Esophagus squamous epithelium (tissue), 5 donors: ENCODE data around the gene CBFA2T3. TPM values are rescaled to one million over a fixed set of nuclear protein-coding genes. Genes with fewer than 3 reads are reported as not detected.

Source experiments
- DNase-seq: peaks from one replicate; lab custom pipeline; 2025; lab: John Stamatoyannopoulos, UW
- H3K27ac ChIP-seq, 4 donors: fragments of 200-600 bp; sonication (generic); one replicate each; pipeline ENCODE4 v1.5.1; 2016 to 2019; ENCODE audit warnings: mild to moderate bottlenecking in 1 of 4
- H3K27me3 ChIP-seq, 4 donors: fragments of 200-600 bp; sonication (generic); 1 replicate in 3 of 4; 2 replicates in 1 of 4; pipeline versions ENCODE4 v1.5.1 to v1.6.0; 2017 to 2021; ENCODE audit warnings: antibody characterized with exemption in 1 of 4
- H3K36me3 ChIP-seq, 3 donors: fragments of 200-600 bp; sonication (generic); one replicate each; pipeline ENCODE4 v1.5.1; 2016 to 2019
- H3K4me1 ChIP-seq, 3 donors: fragments of 200-600 bp; sonication (generic); one replicate each; pipeline ENCODE4 v1.5.1; 2017 to 2019
- H3K4me3 ChIP-seq, 4 donors: fragments of 200-600 bp; sonication (generic); 1 replicate in 3 of 4; 2 replicates in 1 of 4; pipeline ENCODE4 v1.5.1; 2016 to 2019; ENCODE audit warnings: mild to moderate bottlenecking in 2 of 4, moderate library complexity in 1 of 4
- H3K9me3 ChIP-seq, 3 donors: fragments of 200-600 bp; sonication (generic); one replicate each; pipeline ENCODE4 v1.5.1; 2016 to 2019
- CTCF ChIP-seq, 6 experiments: fragments of 450-650 bp in 4 of 6; fragments of 200-600 bp in 2 of 6; sonication (generic) in 2 of 6; IDR thresholded peaks; one replicate each; pipeline ENCODE4 v1.5.1; 2016 to 2019; ENCODE audit warnings: antibody characterized with exemption in 6 of 6, mild to moderate bottlenecking in 4 of 6, moderate library complexity in 4 of 6
- POLR2A ChIP-seq, 4 donors: fragments of 450-650 bp; IDR thresholded peaks; one replicate each; pipeline ENCODE4 v1.6.1; 2017; ENCODE audit warnings: antibody characterized with exemption in 4 of 4, mild to moderate bottlenecking in 4 of 4, moderate library complexity in 3 of 4
- WGBS, 2 donors: methylation state at CpG; one replicate each; pipeline ENCODE4 v1.1.5; 2018; 5-methylcytosine and 5-hydroxymethylcytosine counted together
- intact Hi-C: fragments of 100-400 bp; cut with DNase I; formaldehyde crosslinking; loops from one replicate; pipeline ENCODE4 v1.15.0; 2022
- total RNA-seq, 4 donors: library from RNA; depleted of rRNA; stranded (reverse); fragments of >200 nt; gene quantifications; one replicate each; pipeline ENCODE4 v1.1.0, GENCODE V29; 2016
- donor health status: DM: yes; HTN: yes; CAD: no.

Gene CBFA2T3
- total RNA-seq, 4 donors from 2014 or later, result 0.18 to 2.7 (median 1.4) TPM

GRCh38 chr16:88971371-88972097, 5.5 kb downstream of the CBFA2T3 start:
- H3K9me3 ChIP-seq, result no peaks in the 10 kb centered on the region
- no peaks in the 10 kb centered on the region for H3K36me3 ChIP-seq
- no peak for DNase-seq
- H3K27me3 ChIP-seq, result peaks cover 0 to 99% (median 0%) of the 10 kb centered on the region in 4 donors
- no peak overlapping the region for H3K4me3 ChIP-seq
- intact Hi-C loops, result no loop called here
- WGBS, 2 donors, result 84% methylated on average over 13 of the region's 29 CpGs; no CpG with 5 or more reads in 1 of the 2 donors
- peaks cover under 1 to 22% (median 9%) of the 10 kb centered on the region in 3 donors for H3K4me1 ChIP-seq
- H3K27ac ChIP-seq, result no peak overlapping the region
- TF ChIP-seq POLR2A (IDR thresholded peaks at IDR 0.05) (no peak), CTCF (IDR thresholded peaks at IDR 0.05) (no peak)

DNA sequence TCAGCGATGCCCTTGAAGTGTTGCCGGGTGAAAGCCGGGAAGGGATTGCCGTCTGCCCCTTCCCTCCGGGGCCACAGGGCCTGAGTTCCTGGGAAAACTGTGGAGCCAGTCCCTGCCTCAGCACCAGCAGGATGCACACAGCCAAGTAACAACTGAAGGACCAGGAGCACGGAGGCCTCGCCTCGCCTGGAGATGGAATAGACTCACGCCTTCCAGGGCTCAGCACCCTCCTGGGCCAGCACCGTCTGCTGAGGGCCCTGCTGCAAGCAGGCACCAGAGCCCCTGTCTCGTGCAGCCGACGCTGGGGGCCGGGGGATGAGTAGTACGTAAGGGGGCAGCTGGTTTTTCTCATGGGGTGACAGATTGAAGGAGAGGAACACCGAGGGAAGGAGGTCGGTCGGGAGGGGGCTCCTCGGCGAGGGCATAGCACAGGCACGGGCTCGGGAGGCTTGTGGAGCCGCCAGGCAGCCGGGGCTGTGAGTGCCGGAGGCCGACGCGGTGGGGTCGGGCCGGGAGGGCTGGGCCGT, 6.4 kb downstream of the CBFA2T3 start:
- Histone ChIP-seq H3K27ac (no peak overlapping the region), H3K36me3 (no peaks in the 10 kb centered on the region), H3K9me3 (no peaks in the 10 kb centered on the region), H3K27me3 (peaks cover 0 to 99% (median 0%) of the 10 kb centered on the region in 4 donors), H3K4me3 (no peak overlapping the region), H3K4me1 (peaks cover 0 to 16% (median 9%) of the 10 kb centered on the region in 3 donors)
- TF ChIP-seq CTCF (IDR thresholded peaks at IDR 0.05), result no peak
- 42 to 60% methylated on average over 11 to 15 of the region's 31 CpGs for WGBS, 2 donors
- DNase-seq, result no peak
- intact Hi-C loops, result no loop called here

DNA sequence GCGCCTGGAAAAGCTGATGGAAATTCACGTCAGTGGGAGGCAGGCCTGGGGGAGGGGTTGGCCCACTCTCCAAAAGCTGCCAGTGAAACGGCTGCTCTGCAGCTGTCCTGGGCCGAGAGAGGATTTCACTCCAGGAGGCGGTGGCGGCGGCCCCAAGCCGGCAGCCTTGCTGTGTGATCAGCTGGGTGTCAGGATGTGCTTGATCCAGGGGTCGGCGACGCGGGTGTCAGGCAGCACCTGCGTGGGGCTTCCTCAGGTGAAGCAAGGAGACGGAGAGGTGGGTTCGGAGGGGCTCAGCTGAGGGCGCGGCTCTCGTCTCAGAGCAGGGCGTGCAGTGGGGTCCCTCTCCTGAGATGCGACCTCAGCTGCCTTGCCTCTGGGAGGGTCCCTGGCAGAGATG, 7.0 kb downstream of the CBFA2T3 start:
- intact Hi-C loops, result no loop called here
- Histone ChIP-seq H3K27me3 (peaks cover 0 to 94% (median 0%) of the 10 kb centered on the region in 4 donors), H3K4me3 (no peak overlapping the region), H3K4me1 (peaks cover 0 to 16% (median 9%) of the 10 kb centered on the region in 3 donors), H3K27ac (no peak overlapping the region), H3K9me3 (no peaks in the 10 kb centered on the region), H3K36me3 (no peaks in the 10 kb centered on the region)
- WGBS, 2 donors, result 93% methylated on average over 6 of the region's 20 CpGs; no CpG with 5 or more reads in 1 of the 2 donors
- TF ChIP-seq CTCF (IDR thresholded peaks at IDR 0.05) (no peak), POLR2A (IDR thresholded peaks at IDR 0.05) (no peak)
- no peak for DNase-seq

GRCh38 chr16:88969361-88969831, 7.6 kb downstream of the CBFA2T3 start:
- Histone ChIP-seq H3K27me3 (peaks cover 0 to 87% (median 0%) of the 10 kb centered on the region in 4 donors), H3K9me3 (no peaks in the 10 kb centered on the region), H3K4me1 (peaks cover 0 to 16% (median 9%) of the 10 kb centered on the region in 3 donors), H3K4me3 (no peak overlapping the region), H3K36me3 (no peaks in the 10 kb centered on the region), H3K27ac (no peak overlapping the region)
- no peak for DNase-seq
- WGBS, 2 donors, result 69% methylated on average over 3 of the region's 22 CpGs; no CpG with 5 or more reads in 1 of the 2 donors
- no peak for TF ChIP-seq POLR2A (IDR thresholded peaks at IDR 0.05)
- TF ChIP-seq CTCF (IDR thresholded peaks at IDR 0.05), result no peak
- intact Hi-C loops, result no loop called here
